ENCODE measurements around the gene MTRR. TPM values are rescaled to one million over a fixed set of nuclear protein-coding genes. Genes with fewer than 3 reads are reported as not detected.
A peak's percentile ranks its signal among the peaks of the same experiment; 100 is the strongest.

Gene MTRR
- total RNA-seq, 4 donors from 2014 or later: 22.0 to 34.5 (median 33.8) TPM

GRCh38 chr5:7849681-7850394 is 19.1 kb upstream of the MTRR start:
- WGBS: 4% methylated on average over 26 of the region's 44 CpGs
- Histone ChIP-seq H3K9me3 (no peaks in the 10 kb centered on the region), H3K4me3 (peak overlapping the region; percentile 59 to 62 (median 60)), H3K4me1 (peaks cover 11 to 29% (median 21%) of the 10 kb centered on the region in 4 donors), H3K27me3 (peaks cover 0 to 63% (median 16%) of the 10 kb centered on the region in 4 donors), H3K27ac (replicated peaks in 1 of 4) (no peak overlapping the region), H3K36me3 (no peaks in the 10 kb centered on the region)
- intact Hi-C loops (cut with DNase I): no loop called here
- DNase-seq (ENCODE audit: extremely low spot score): peak; percentile 90
- TF ChIP-seq, protein P1, sequence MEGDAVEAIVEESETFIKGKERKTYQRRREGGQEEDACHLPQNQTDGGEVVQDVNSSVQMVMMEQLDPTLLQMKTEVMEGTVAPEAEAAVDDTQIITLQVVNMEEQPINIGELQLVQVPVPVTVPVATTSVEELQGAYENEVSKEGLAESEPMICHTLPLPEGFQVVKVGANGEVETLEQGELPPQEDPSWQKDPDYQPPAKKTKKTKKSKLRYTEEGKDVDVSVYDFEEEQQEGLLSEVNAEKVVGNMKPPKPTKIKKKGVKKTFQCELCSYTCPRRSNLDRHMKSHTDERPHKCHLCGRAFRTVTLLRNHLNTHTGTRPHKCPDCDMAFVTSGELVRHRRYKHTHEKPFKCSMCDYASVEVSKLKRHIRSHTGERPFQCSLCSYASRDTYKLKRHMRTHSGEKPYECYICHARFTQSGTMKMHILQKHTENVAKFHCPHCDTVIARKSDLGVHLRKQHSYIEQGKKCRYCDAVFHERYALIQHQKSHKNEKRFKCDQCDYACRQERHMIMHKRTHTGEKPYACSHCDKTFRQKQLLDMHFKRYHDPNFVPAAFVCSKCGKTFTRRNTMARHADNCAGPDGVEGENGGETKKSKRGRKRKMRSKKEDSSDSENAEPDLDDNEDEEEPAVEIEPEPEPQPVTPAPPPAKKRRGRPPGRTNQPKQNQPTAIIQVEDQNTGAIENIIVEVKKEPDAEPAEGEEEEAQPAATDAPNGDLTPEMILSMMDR (IDR thresholded peaks at IDR 0.05): peak in 1 of 3 experiments; percentile 6
- TF ChIP-seq EP300 (IDR thresholded peaks at IDR 0.05): no peak

DNA sequence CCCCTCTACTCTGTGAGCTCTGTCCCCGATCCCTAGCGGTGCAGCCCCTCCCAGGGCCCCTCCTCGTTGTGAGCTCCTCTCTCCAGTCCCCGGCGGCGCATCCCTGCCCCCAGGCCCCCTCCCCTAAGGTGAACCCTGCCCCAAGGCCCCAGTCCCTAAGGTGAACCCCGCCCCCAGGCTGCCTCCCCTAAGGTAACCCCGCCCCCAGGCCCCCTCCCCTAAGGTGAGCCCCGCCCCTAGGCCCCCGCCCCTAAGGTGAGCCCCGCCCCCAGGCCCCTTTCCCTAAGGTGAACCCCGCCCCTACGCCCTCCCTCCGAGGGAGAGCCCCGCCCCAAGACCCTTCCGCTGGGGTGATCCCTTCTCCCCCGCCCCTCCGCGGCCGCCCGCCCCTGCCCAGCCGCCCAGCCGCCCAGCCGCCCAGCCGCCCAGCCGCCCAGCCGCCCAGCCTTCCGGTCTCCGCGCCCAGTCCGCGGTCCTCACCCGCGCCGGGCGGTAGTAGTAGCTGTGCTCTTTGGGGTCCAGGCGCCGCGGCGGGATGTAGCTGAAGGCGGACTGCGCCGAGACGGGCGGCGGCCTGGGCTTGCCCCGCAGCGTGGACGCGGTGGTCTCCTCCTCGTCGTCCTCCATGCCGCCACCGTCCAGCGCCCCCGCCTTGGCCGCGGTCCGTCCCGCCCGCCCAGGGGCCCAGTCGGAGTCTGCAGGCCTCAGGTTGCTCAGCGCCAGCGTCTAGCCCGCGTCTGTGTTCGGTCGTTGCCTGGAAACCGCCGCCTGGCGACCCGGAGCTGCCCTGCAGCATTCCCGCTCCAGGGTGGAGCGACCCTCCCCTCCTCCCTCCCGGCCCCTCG is 18.3 kb upstream of the MTRR start, which contains the start of gene CFAP90:
TSS of gene CFAP90 (minus strand) at position 739 of the 845 bp plus-strand sequence. CDS start at position 627, 112 bp downstream.
- DNase-seq (ENCODE audit: extremely low spot score): peak; percentile 91
- no peak for TF ChIP-seq POLR2AphosphoS5 (IDR thresholded peaks at IDR 0.05)
- TF ChIP-seq, protein P1 (IDR thresholded peaks at IDR 0.05): peak in 1 of 3 experiments; percentile 21
- H3K27ac ChIP-seq (replicated peaks in 1 of 4): no peak within 1 kb of the TSS

GRCh38 chr5:7851240-7851592 is 17.7 kb upstream of the MTRR start:
- H3K36me3 ChIP-seq: no peaks in the 10 kb centered on the region
- DNase-seq (ENCODE audit: extremely low spot score): peak; percentile 75
- 66% methylated on average over 16 of the region's 16 CpGs for WGBS
- intact Hi-C loops (cut with DNase I): no loop called here
- peaks cover 0 to 50% (median 16%) of the 10 kb centered on the region in 4 donors for H3K27me3 ChIP-seq
- peak overlapping the region; percentile 59 to 62 (median 60) for H3K4me3 ChIP-seq
- H3K4me1 ChIP-seq: peaks cover 11 to 29% (median 21%) of the 10 kb centered on the region in 4 donors
- no peak for TF ChIP-seq EP300 (IDR thresholded peaks at IDR 0.05)
- TF ChIP-seq POLR2A (IDR thresholded peaks at IDR 0.05; ENCODE audit: low read depth): no peak
- TF ChIP-seq, protein P1 (IDR thresholded peaks at IDR 0.05): no peak
- TF ChIP-seq POLR2AphosphoS5 (IDR thresholded peaks at IDR 0.05): no peak
- H3K9me3 ChIP-seq: no peaks in the 10 kb centered on the region
- no peak overlapping the region for H3K27ac ChIP-seq (replicated peaks in 1 of 4)

More for the DNA sequence above, 18.3 kb upstream of the MTRR start, which contains the start of gene CFAP90:
- no peaks in the 10 kb centered on the region for H3K9me3 ChIP-seq
- intact Hi-C loops (cut with DNase I): no loop called here
- WGBS: 6% methylated on average over 7 of the region's 76 CpGs
- H3K4me1 ChIP-seq: peaks cover 11 to 29% (median 21%) of the 10 kb centered on the region in 4 donors
- peaks cover 0 to 55% (median 16%) of the 10 kb centered on the region in 4 donors for H3K27me3 ChIP-seq
- peak within 1 kb of the TSS; percentile 59 to 62 (median 60) for H3K4me3 ChIP-seq
- H3K36me3 ChIP-seq: no peaks in the 10 kb centered on the region

GRCh38 chr5:7851617-7852289 is 17.2 kb upstream of the MTRR start:
- no peak for TF ChIP-seq POLR2AphosphoS5 (IDR thresholded peaks at IDR 0.05)
- TF ChIP-seq POLR2A (IDR thresholded peaks at IDR 0.05; ENCODE audit: low read depth): no peak
- TF ChIP-seq EP300 (IDR thresholded peaks at IDR 0.05): no peak
- TF ChIP-seq, protein P1 (IDR thresholded peaks at IDR 0.05): no peak
- no peak overlapping the region for H3K4me3 ChIP-seq
- H3K27me3 ChIP-seq: peaks cover 0 to 45% (median 15%) of the 10 kb centered on the region in 4 donors
- H3K4me1 ChIP-seq: peaks cover 11 to 29% (median 21%) of the 10 kb centered on the region in 4 donors
- H3K36me3 ChIP-seq: no peaks in the 10 kb centered on the region
- DNase-seq (ENCODE audit: extremely low spot score): peak; percentile 50
- intact Hi-C loops (cut with DNase I): no loop called here
- 91% methylated on average over 8 of the region's 8 CpGs for WGBS
- H3K9me3 ChIP-seq: no peaks in the 10 kb centered on the region
- H3K27ac ChIP-seq (replicated peaks in 1 of 4): no peak overlapping the region

Data from esophagus muscularis mucosa (tissue), 4 donors.